ENCODE measurements around the gene KCNT2. TPM values are rescaled to one million over a fixed set of nuclear protein-coding genes. Genes with fewer than 3 reads are reported as not detected.
A peak's percentile ranks its signal among the peaks of the same experiment; 100 is the strongest.

Gene KCNT2
- polyA plus RNA-seq, 2 of the 4 experiments (the other 2 are of a cell fraction), result 0.14 to 1.7 TPM

DNA sequence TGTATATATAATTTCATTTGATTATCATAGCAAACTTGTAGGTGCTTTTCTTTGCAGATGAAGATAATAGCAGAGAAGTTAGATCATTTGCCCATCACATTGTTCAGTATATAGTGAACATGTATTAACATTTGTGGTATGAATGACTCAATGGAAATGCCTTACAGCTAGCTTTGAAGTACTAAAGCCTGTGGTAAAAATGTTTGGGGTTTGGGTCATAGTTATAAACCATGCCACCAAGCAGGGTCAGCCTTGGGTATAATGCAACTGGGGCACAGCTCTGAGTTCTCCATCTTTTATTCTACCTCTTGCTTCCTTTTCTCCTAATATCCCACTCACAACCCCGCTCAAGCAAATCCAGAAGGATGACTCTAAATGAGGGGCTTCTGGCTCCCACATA is 141.6 kb downstream of the KCNT2 start:
- Histone ChIP-seq H3K4me3 (no peak overlapping the region), H3K9me3 (no peaks in the 10 kb centered on the region), H3K4me1 (peaks cover 12% of the 10 kb centered on the region; the same call in 2 of the 3 replicates), H3K27ac (no peak overlapping the region), H3K4me2 (no peak overlapping the region)
- FAIRE-seq (no peak), ATAC-seq (no peak), DNase-seq (ENCODE audit: low read depth in 1 of 2, low spot score in 1 of 2) (no peak)
- TF ChIP-seq RFX5 (IDR thresholded peaks at IDR 0.05) (no peak), ZNF302 (CRISPR knock-in tag; IDR thresholded peaks at IDR 0.05) (no peak), ESRRA (IDR thresholded peaks at IDR 0.05; ENCODE audit: borderline replicate concordance, low read length) (no peak), RCOR1 (IDR thresholded peaks at IDR 0.05; ENCODE audit: low read depth, low read length) (no peak), PBX3 (IDR thresholded peaks at IDR 0.05) (no peak), SREBF2 (IDR thresholded peaks at IDR 0.05) (no peak), RAD21 (conservative IDR thresholded peaks at IDR 0.05 in 1 of 2, IDR thresholded peaks at IDR 0.05 in 1 of 2) (no peak), EP300 (IDR thresholded peaks at IDR 0.05) (no peak), GATA3 (IDR thresholded peaks at IDR 0.05; ENCODE audit: borderline replicate concordance) (no peak), KDM5A (IDR thresholded peaks at IDR 0.05) (no peak), FOXS1 (CRISPR knock-in tag; IDR thresholded peaks at IDR 0.05) (no peak), JUN (IDR thresholded peaks at IDR 0.05) (no peak), HDAC2 (IDR thresholded peaks at IDR 0.05) (no peak), EHMT2 (IDR thresholded peaks at IDR 0.05; ENCODE audit: low read depth) (no peak)
- TF ChIP-seq, protein P1, sequence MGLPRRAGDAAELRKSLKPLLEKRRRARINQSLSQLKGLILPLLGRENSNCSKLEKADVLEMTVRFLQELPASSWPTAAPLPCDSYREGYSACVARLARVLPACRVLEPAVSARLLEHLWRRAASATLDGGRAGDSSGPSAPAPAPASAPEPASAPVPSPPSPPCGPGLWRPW (IDR thresholded peaks at IDR 0.05), result no peak
- TF ChIP-seq, protein P2, sequence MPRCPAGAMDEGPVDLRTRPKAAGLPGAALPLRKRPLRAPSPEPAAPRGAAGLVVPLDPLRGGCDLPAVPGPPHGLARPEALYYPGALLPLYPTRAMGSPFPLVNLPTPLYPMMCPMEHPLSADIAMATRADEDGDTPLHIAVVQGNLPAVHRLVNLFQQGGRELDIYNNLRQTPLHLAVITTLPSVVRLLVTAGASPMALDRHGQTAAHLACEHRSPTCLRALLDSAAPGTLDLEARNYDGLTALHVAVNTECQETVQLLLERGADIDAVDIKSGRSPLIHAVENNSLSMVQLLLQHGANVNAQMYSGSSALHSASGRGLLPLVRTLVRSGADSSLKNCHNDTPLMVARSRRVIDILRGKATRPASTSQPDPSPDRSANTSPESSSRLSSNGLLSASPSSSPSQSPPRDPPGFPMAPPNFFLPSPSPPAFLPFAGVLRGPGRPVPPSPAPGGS (IDR thresholded peaks at IDR 0.05), result no peak
- 88% methylated on average over 1 of the region's 1 CpG for WGBS (ENCODE audit: missing lambda C conversion rate)
- ChIA-PET CTCF (interaction anchor here (0.5 kb wide), 1 partner anchor 111 kb away, joined by 3 read pairs; no protein-coding TSS in a partner anchor), POLR2A (no interaction called here)

GRCh38 chr1:196466166-196466565 is 142.1 kb downstream of the KCNT2 start:
- TF ChIP-seq POLR2AphosphoS2 (conservative IDR thresholded peaks at IDR 0.05; ENCODE audit: low read length), result no peak
- no peak for TF ChIP-seq CHD2 (IDR thresholded peaks at IDR 0.05; ENCODE audit: low read length, partially characterized antibody)
- TF ChIP-seq, protein P3, sequence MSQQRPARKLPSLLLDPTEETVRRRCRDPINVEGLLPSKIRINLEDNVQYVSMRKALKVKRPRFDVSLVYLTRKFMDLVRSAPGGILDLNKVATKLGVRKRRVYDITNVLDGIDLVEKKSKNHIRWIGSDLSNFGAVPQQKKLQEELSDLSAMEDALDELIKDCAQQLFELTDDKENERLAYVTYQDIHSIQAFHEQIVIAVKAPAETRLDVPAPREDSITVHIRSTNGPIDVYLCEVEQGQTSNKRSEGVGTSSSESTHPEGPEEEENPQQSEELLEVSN (IDR thresholded peaks at IDR 0.05; ENCODE audit: borderline replicate concordance, low read depth), result no peak
- peak overlapping the region; percentile 13; the same call in 1 of the 3 replicates for H3K4me2 ChIP-seq
- H3K4me1 ChIP-seq, result peaks cover 12% of the 10 kb centered on the region; the same call in 2 of the 3 replicates
- DNase-seq (ENCODE audit: low read depth in 1 of 2, low spot score in 1 of 2), result no peak
- FAIRE-seq, result no peak
- ATAC-seq, result no peak
- no peak overlapping the region for H3K27ac ChIP-seq
- CTCF ChIA-PET, result interaction anchor here (0.5 kb wide), 1 partner anchor 111 kb away, joined by 3 read pairs; no protein-coding TSS in a partner anchor
- POLR2A ChIA-PET, result no interaction called here
- no peaks in the 10 kb centered on the region for H3K9me3 ChIP-seq
- H3K4me3 ChIP-seq, result no peak overlapping the region
- WGBS (ENCODE audit: missing lambda C conversion rate), result 18% methylated on average over 2 of the region's 2 CpGs

DNA sequence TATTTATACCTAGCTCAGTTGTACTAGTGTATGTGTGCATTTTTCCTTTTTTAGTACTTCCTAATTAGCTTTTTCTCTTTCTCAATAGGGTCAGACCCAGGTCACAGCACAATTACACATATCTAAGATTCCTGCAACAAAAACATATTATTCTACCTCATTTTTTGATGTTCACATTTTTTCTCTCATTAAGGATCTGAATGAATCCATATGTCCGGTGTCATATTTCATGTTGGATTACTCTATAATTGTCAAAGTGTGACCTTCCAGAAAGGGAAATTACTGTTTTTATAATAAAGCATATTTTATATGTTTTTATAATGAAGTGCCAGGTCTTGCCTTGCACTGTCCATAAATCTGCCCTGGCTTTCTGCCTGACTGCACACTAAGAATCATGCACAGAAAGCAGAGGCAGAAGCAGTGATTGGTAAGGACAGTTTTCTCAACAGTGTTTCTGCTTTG is 143.7 kb downstream of the KCNT2 start:
- DNase-seq (ENCODE audit: low read depth in 1 of 2, low spot score in 1 of 2) (no peak), ATAC-seq (no peak), FAIRE-seq (no peak)
- ChIA-PET CTCF (no interaction called here), POLR2A (no interaction called here)
- 97% methylated on average over 1 of the region's 1 CpG for WGBS (ENCODE audit: missing lambda C conversion rate)
- Histone ChIP-seq H3K27ac (no peak overlapping the region), H3K4me3 (no peak overlapping the region), H3K9me3 (no peaks in the 10 kb centered on the region), H3K4me2 (no peak overlapping the region), H3K4me1 (peaks cover 12% of the 10 kb centered on the region; the same call in 2 of the 3 replicates)
- TF ChIP-seq MAZ (IDR thresholded peaks at IDR 0.05; ENCODE audit: borderline replicate concordance, low read depth, low read length) (no peak), FOSB (CRISPR knock-in tag; IDR thresholded peaks at IDR 0.05) (no peak), SREBF2 (IDR thresholded peaks at IDR 0.05) (no peak), SMC3 (IDR thresholded peaks at IDR 0.05) (no peak), CHD4 (IDR thresholded peaks at IDR 0.05; ENCODE audit: borderline replicate concordance) (no peak), HOXA7 (CRISPR knock-in tag; IDR thresholded peaks at IDR 0.05) (no peak), HDAC2 (IDR thresholded peaks at IDR 0.05) (no peak), EHF (CRISPR knock-in tag; IDR thresholded peaks at IDR 0.05) (no peak)

All from A549 (cell line).